ENCODE data around the gene MAD1L1.
A peak's percentile ranks its signal among the peaks of the same experiment; 100 is the strongest.

The MAD1L1 gene

DNA sequence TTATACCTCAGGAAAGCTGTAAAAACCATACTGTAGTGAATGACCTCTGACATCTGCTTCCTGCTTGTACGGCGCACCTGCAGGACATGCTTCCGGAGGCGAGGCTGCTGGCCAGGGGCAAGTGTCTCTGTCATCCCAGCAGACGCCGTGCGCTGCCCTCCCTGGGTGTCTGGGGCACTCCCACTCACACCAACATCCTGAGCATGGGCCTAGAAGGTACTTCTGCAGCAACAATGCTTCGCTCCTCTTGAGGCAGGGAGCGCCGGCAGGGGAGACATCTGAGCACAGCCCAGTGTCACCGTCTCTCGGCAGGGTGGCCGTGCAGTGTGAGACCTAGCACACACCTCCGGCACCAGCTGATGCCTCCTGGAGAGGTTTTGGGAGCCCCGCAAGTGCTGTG is 269.2 kb downstream of the MAD1L1 start:
- no peak overlapping the region for H3K4me3 ChIP-seq (replicated peaks; ENCODE audit: low read depth, low read length)
- DNase-seq (ENCODE audit: low read depth): no peak
- no peak for TF ChIP-seq CTCF (IDR thresholded peaks at IDR 0.05; ENCODE audit: low read length, missing control alignments)

DNA sequence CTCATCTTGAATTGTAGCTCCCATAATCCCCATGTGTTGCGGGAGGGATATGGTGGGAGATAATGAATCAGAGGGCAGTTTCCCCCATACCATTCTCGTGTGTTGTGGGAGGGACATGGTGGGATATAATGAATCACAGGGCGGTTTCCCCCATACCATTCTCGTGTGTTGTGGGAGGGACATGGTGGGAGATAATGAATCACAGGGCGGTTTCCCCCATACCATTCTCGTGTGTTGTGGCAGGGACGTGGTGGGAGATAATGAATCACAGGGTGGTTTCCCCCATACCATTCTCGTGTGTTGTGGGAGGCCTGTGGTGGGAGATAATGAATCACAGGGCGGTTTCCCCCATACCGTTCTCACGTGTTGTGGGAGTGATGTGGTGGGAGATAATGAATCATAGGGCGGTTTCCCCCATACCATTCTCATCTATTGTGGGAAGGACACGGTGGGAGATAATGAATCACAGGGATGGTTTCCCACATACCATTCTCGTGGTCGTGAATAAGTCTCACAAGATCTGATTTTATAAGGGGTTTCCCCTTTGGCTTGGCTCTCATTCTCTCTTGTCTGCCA is 271.0 kb downstream of the MAD1L1 start:
- no peak for TF ChIP-seq CTCF (IDR thresholded peaks at IDR 0.05; ENCODE audit: low read length, missing control alignments)
- no peak overlapping the region for H3K4me3 ChIP-seq (replicated peaks; ENCODE audit: low read depth, low read length)
- DNase-seq (ENCODE audit: low read depth): peak; percentile 80

DNA sequence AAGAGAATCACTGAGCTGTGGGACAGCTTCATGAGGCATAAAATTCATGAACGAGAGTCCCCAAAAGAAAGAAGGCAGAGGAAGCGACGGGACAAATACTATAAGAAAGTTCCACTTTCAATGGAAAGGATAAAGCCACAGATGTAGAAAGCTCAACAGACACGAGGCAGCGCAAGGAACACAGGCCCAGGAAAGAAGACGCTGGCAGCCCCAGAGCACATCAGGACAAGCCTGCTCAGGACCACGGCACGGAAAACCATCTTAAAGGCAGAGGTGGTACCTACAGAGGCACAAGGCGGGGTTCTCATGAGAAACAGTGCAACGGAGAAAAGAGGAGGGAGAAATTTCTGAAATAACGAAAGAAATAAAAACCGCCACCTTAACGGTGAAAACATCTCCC is 273.4 kb downstream of the MAD1L1 start:
- no peak for TF ChIP-seq CTCF (IDR thresholded peaks at IDR 0.05; ENCODE audit: low read length, missing control alignments)
- no peak overlapping the region for H3K4me3 ChIP-seq (replicated peaks; ENCODE audit: low read depth, low read length)
- DNase-seq (ENCODE audit: low read depth): no peak

DNA sequence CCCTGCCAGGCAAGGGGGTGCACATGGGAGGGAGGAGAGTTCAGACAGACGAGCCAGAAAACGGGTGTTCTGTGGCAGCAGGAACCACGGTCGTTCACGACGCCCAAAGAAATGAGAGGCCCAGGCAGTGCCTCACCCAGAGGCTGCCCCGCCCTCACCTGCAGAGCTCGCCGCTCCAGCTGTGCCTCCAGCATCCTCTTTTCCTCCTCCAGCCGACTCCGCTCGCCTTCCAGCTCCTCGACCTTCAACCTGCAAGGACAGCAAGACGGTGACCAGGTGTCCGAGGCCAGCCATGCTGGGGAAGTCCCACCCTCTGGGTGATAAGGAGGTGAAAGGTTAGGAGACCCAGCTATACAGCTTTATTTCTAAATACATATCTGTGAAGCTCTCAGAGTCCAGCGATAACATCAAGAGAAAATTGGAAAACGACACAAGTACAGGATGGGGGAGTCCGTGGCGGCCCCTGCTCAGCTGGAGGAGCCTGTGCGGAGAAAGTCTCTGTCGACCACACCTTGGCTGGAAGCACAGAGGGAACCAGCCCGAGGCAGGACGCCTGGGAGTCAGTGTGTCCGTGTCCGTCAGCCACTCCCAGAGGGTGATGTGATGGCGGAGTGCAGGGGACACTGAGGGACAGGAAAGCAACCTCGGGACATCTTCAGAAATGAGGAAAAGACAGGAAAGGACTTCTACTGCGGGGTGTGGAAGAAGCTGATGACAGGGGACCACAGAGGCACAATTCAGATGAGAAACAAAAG is 275.1 kb downstream of the MAD1L1 start:
- no peak for TF ChIP-seq CTCF (IDR thresholded peaks at IDR 0.05; ENCODE audit: low read length, missing control alignments)
- no peak overlapping the region for H3K4me3 ChIP-seq (replicated peaks; ENCODE audit: low read depth, low read length)
- no peak for DNase-seq (ENCODE audit: low read depth)

- no peak for DNase-seq (ENCODE audit: low read depth)
- TF ChIP-seq CTCF (IDR thresholded peaks at IDR 0.05; ENCODE audit: low read length, missing control alignments): no peak
- no peak overlapping the region for H3K4me3 ChIP-seq (replicated peaks; ENCODE audit: low read depth, low read length)
Observed at GRCh38 chr7:1956611-1957470, 275.9 kb downstream of the MAD1L1 start.

DNA sequence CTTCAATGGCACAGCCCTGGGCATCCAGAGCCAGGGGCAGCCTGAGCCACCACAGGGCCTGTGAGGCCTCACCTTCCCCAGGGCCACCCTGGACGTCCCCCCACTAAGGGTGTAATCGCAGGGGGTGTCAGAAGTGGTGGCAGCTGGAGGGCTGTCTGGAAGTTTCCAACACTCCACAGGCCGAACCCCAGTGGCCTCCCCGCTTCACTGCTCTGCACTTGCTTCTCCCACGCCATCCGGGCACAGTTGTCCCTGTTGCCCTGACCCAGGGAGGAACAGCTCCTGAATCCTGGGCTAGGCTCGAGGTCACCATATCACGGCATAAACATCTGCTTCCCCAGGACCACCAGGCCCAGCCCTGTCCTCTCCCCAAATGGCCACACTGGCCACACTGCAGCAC is 276.6 kb downstream of the MAD1L1 start:
- no peak for DNase-seq (ENCODE audit: low read depth)
- TF ChIP-seq CTCF (IDR thresholded peaks at IDR 0.05; ENCODE audit: low read length, missing control alignments): no peak
- H3K4me3 ChIP-seq (replicated peaks; ENCODE audit: low read depth, low read length): no peak overlapping the region
